GM19099 (cell line): ENCODE data around the gene MCM5.
A peak's percentile ranks its signal among the peaks of the same experiment; 100 is the strongest.

ENCODE experiments used
- POLR2A ChIP-seq: IDR thresholded peaks from 3 replicates; pipeline ENCODE4 v1.6.1; 2011; ENCODE audit warnings: low read depth; ENCODE audit not compliant: insufficient read length; ENCODE audit errors: extremely low read depth

Gene MCM5

DNA sequence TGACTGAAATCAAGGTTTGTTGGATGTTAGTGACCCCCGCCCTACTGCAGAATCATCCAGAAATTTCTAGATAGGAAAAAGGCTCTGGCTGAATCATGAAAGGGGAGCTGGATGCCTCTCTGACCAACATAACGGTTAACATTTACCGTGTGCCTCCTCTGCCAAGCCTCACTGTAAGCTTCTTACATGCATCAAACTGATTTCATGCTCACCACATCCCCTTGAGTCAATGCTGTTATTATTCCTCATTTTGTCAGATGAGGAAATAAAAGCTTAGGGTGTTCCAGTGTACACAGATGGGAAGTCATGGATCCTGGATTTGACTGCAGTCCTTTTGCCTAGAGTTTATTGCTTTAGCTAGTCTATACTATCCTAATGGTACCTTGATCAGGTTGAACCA, 24.9 kb upstream of the MCM5 start:
- no peak for TF ChIP-seq POLR2A

- TF ChIP-seq POLR2A: no peak
Observed at GRCh38 chr22:35375526-35375925, 24.4 kb upstream of the MCM5 start.

DNA sequence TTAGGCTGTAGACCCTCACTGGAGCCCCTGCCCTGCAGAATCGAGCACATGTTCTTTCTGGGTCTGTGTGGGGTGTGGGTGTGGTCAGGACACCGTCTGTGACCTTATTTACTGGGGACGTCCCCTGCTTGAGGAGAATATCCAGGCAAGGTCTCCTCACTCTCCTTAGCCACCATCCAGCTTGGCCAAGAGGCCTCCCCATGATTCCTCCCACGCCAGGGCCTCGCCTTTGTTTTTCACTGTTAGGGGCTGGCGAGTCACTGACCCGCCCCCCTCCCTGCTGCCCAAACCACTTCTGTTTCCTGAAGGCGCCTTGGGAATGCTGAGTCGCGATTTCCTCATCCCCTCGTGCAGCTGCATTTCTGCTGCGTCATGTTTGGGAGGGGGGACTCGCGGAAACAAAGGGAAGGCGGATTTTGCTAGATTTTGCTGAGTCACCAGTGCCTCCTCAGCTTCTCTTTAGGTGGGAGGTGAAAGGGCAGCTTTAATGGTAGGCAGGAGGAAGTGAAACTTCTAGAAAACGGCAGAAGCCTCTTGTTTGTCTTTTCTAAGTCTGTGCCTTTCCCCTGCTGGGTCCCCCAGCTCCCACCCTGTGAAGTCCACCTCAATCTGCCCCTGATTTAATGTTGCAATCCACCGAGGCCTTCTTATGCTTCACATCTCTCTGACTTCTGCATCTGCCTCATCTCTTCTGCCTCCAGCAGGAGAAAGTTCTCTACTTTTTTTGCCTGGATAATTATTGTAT, 23.0 kb upstream of the MCM5 start:
- TF ChIP-seq POLR2A: peak; percentile 32

DNA sequence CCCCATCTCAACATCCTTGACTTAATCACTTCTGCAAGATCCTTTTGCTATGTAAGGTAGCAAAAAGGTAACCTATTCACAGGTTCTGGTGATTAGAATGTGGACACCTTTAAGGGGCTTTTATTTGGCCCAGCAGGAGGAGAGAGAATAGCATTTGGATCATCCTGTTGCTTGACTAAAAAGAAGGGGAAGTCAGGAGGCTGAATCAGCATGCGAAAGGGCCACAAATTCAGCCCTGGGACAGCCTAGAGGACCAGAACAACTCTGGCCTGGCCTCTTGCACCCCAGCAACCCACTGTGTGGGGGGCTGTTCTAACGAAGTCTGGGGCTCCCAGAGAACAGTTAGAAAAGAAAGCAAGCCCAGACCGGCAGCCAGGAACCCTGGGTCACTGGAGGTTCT, 22.2 kb upstream of the MCM5 start:
- TF ChIP-seq POLR2A: no peak

DNA sequence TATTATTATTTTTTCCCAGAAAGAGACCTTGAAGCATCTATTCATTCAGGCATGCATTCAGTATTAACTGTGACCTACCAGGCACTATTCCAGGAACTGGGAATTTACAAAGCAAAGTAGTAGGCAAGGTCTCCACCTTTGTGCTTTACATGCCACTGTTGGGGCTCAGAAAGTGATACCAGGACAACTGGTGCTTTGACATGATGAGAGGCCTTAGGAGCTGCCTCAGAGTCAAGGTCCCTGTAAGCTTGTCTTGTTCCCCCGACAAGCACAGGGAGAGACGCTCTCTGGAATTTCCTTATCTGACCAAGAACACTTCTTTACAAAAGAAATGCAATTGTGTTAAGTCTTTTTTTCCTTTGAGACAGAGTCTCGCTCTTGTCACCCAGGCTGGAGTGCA, 21.3 kb upstream of the MCM5 start:
- TF ChIP-seq POLR2A: no peak

GRCh38 chr22:35379146-35379993, 20.6 kb upstream of the MCM5 start:
- no peak for TF ChIP-seq POLR2A

DNA sequence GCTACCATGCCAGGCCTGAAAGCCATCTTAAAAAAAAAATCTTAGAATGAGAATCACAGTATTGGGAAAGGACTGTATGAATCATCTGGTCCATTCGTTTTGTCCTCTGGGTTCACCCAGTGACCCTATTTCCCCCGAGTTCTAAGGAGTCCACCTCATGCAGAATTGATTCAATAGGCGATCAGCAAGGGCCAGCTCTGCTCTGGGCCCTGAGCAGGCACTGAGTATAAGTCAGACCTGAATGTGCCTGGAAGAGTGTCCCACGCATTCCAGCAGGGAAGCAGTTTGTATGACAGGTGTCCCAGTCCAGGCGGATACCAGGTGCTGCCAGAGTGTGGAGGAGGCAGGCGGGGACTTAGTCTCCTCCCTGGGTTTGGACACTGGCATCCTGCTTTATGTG, 19.9 kb upstream of the MCM5 start:
- no peak for TF ChIP-seq POLR2A

DNA sequence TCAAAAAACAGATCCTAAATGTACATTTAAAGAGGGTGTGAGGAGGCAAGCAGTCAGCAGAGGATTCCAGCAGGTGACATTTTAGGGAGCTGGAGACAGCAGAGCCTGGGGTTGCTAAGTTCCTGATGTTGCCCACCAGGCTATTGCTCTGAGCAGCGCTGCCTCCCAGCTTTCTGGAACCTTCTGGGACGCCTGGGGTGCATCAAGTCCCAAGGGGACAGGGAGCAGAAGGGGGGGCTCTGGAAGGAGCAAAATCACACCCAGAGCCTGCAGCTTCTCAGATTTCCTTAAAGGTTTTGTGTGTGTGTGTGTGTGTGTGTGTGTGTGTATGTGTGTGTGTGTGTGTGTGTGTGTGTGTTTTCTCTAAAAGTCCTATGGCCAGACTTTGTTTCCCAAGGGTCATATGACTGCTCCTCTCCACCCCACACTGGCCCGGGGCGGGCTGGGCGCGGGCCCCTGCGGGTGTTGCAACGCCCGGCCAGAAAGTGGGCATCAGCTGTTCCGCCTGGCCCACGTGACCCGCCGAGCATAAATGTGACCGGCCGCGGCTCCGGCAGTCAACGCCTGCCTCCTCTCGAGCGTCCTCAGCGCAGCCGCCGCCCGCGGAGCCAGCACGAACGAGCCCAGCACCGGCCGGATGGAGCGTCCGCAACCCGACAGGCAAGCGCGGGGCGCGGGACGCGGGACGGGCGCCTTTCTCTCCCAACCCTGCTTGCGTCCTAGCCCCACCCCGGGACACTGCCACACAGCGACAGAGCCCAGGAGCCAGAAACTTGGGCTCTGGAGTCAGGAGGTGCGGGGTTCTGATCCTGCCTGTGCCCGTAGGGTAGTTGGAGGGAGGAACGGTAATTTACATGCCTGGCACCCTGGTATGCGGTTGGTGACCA, 19.2 kb upstream of the MCM5 start, which contains the start of gene HMOX1:
HMOX1 (plus strand) TSS at position 560 of the 887 bp plus-strand sequence; CDS start at position 638, 78 bp downstream.
- peak; percentile 83 for TF ChIP-seq POLR2A

DNA sequence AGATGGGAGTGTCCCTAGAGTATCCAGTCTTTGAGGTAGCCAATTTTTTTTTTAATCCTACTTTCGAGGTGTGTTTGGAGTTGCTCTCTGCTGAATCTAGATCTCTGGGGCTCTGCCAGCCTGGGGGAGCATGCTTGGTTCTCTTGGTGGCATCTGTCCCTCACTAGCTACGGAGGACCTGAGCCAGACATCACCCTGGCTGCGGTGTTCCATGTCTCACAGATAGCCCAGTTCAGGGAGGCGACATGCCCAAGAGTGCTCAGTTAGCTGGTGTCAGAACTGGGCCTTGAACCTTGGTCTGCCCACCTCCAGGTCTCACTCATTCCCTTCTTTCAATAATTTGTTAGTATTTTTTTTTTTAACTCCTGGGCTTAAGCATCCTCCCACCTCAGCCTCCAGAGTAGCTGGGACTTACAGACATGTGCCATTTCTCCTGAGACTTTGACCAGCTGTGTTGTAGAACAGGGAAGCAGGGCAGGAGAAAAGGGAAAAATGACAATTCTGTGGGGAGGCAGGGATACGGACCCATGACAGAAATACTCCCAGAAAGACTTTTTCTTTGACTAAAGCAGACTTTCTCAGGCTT, 18.4 kb upstream of the MCM5 start:
- TF ChIP-seq POLR2A: no peak

DNA sequence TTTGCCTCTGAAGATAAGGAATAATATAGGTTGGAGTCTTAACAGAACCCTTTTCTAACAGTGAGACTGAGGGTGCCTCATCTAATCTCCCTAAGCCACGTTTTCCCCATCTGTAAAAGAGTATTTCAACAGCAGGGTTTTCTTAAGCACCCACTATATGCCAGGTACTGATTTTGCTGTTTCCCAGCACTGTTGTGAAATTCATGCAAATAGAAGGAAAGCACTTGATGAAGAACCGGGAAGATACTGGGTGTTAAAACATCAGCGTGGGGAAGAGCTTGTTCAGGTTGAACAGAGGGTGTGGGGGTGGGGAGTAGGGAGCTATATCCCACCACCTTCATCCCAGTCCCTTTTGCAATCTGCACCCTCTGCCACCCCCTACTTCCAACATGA, 16.3 kb upstream of the MCM5 start:
- no peak for TF ChIP-seq POLR2A

DNA sequence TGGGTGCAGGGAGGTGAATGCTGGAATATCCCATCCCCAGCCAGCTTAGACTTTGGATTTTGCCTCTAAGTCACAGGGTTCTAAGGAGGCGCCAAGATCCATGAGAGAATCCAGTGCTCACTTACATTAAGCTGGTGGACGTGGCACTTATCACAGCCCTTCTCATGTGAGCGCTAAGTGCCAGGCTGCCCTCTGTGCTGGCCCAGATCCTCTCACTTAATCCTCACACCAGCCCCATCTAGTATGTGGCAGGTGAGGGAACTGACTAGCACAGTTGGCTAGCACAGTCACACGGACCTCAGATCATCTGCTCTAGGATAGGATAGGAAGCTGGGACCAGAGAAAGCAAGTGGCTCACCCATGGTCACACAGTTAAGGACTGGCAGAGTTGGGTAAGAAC, 15.4 kb upstream of the MCM5 start:
- TF ChIP-seq POLR2A: no peak

DNA sequence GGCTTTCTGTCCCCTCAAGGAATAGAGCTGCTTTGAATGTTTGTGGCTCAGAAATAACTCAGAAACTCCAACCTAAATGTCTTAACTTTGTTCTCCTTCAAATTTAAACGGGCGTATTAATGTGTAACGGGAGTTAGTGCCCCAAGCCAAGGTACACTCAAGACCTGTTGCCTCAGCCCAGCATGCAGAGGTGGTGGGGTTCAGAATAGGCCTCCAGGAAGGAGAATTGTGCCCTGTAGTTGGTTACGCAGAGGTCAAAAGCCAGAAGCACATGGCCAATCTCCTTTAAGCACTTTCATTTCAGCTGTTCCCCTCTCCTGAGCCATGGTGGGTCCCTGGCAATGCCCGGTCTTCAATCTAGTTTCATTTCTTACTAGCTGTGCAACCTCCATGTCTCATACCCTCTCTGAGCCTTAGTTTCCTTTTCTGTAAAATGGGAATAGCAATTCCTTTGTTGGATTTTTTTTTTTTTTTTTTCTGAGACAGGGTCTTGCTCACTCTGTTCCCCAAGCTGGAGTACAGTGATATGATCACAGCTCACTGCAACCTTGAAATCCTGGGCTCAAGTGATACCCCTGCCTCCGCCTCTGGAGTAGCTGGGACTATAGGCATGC, 14.9 kb upstream of the MCM5 start:
- TF ChIP-seq POLR2A: no peak

GRCh38 chr22:35386670-35387288, 13.2 kb upstream of the MCM5 start:
- no peak for TF ChIP-seq POLR2A

- TF ChIP-seq POLR2A: no peak
Observed at GRCh38 chr22:35390933-35391332, 9.0 kb upstream of the MCM5 start.
